Liver (tissue), 9 donors: ENCODE results near the gene SLC22A6. TPM values are rescaled to one million over a fixed set of nuclear protein-coding genes. Genes with fewer than 3 reads are reported as not detected.

Source experiments
- DNase-seq: peaks from one replicate; pipeline ENCODE4 v3.0.0-alpha.2; 2017; ENCODE audit warnings: low spot score
- H3K27ac ChIP-seq, 2 donors: one replicate each; pipeline ENCODE4 v1.7.0; 2013; ENCODE audit warnings: inconsistent platforms in 2 of 2, low read length in 2 of 2, control low read depth in 1 of 2, low read depth in 1 of 2, mild to moderate bottlenecking in 1 of 2
- H3K27me3 ChIP-seq, 4 donors: one replicate each; pipeline versions ENCODE4 v1.6.1 to v1.7.0; 2013; ENCODE audit warnings: low read length in 3 of 4, inconsistent platforms in 1 of 4, mild to moderate bottlenecking in 1 of 4, moderate library complexity in 1 of 4; ENCODE audit not compliant: control insufficient read depth in 4 of 4, insufficient read depth in 4 of 4
- H3K36me3 ChIP-seq, 4 donors: one replicate each; pipeline versions ENCODE4 v1.6.1 to v1.7.0; 2013; ENCODE audit warnings: low read length in 3 of 4, mild to moderate bottlenecking in 3 of 4, low read depth in 1 of 4, moderate library complexity in 1 of 4; ENCODE audit not compliant: control insufficient read depth in 4 of 4, insufficient read depth in 3 of 4
- H3K4me1 ChIP-seq, 4 donors: one replicate each; pipeline versions ENCODE4 v1.6.1 to v1.7.0; 2013; ENCODE audit warnings: low read length in 3 of 4, mild to moderate bottlenecking in 3 of 4, moderate library complexity in 1 of 4; ENCODE audit not compliant: control insufficient read depth in 4 of 4, insufficient read depth in 4 of 4
- H3K4me3 ChIP-seq, 3 donors: one replicate each; pipeline versions ENCODE4 v1.6.1 to v1.7.0; 2013; ENCODE audit warnings: low read length in 3 of 3, control low read depth in 1 of 3, low read depth in 1 of 3, mild to moderate bottlenecking in 1 of 3
- H3K9ac ChIP-seq, 2 donors: one replicate each; pipeline ENCODE4 v1.7.0; 2013; ENCODE audit warnings: low read length in 2 of 2, mild to moderate bottlenecking in 2 of 2, moderate library complexity in 2 of 2, control low read depth in 1 of 2, low read depth in 1 of 2
- H3K9me3 ChIP-seq, 4 donors: one replicate each; pipeline versions ENCODE4 v1.6.1 to v1.7.0; 2013; ENCODE audit warnings: low read length in 3 of 4; ENCODE audit not compliant: control insufficient read depth in 4 of 4
- FOXA1 ChIP-seq: IDR thresholded peaks from 2 replicates; pipeline ENCODE4 v1.6.1; 2016; ENCODE audit warnings: antibody characterized with exemption
- FOXA2 ChIP-seq: IDR thresholded peaks from 2 replicates; pipeline ENCODE4 v1.6.1; 2016; ENCODE audit warnings: antibody characterized with exemption
- GABPA ChIP-seq, 2 donors: IDR thresholded peaks in 1 of 2; conservative IDR thresholded peaks in 1 of 2; 2 replicates each; pipeline ENCODE4 v1.6.1; 2016; ENCODE audit warnings: antibody characterized with exemption in 2 of 2, mild to moderate bottlenecking in 1 of 2, moderate library complexity in 1 of 2
- HNF4A ChIP-seq, 2 donors: conservative IDR thresholded peaks; 2 replicates each; pipeline ENCODE4 v1.6.1; 2016; ENCODE audit warnings: antibody characterized with exemption in 2 of 2, mild to moderate bottlenecking in 2 of 2
- HNF4G ChIP-seq: IDR thresholded peaks from 2 replicates; pipeline ENCODE4 v1.6.1; 2016; ENCODE audit warnings: antibody characterized with exemption
- JUND ChIP-seq, 2 donors: IDR thresholded peaks; 2 replicates each; pipeline ENCODE4 v1.6.1; 2016; ENCODE audit warnings: antibody characterized with exemption in 2 of 2
- RAD21 ChIP-seq, 2 donors: IDR thresholded peaks; 2 replicates each; pipeline ENCODE4 v1.6.1; 2016; ENCODE audit warnings: antibody characterized with exemption in 2 of 2, mild to moderate bottlenecking in 2 of 2
- RXRA ChIP-seq, 2 donors: IDR thresholded peaks; 2 replicates each; pipeline ENCODE4 v1.6.1; 2017 to 2018; ENCODE audit warnings: antibody characterized with exemption in 2 of 2, mild to moderate bottlenecking in 1 of 2
- SP1 ChIP-seq: IDR thresholded peaks from 2 replicates; pipeline ENCODE4 v1.6.1; 2018; ENCODE audit warnings: antibody characterized with exemption, mild to moderate bottlenecking
- TAF1 ChIP-seq: conservative IDR thresholded peaks from 2 replicates; pipeline ENCODE4 v1.6.1; 2016; ENCODE audit warnings: antibody characterized with exemption, mild to moderate bottlenecking
- YY1 ChIP-seq: IDR thresholded peaks from 2 replicates; pipeline ENCODE4 v1.6.1; 2016; ENCODE audit warnings: antibody characterized with exemption, mild to moderate bottlenecking
- WGBS: extraction: QIAGEN DNeasy Blood & Tissue Kit; methylation state at CpG from one replicate; pipeline ENCODE4 v1.1.7; 2013; 5-methylcytosine and 5-hydroxymethylcytosine counted together
- polyA plus RNA-seq, 2 donors: library from polyadenylated mRNA; stranded (reverse) in 1 of 2; unstranded in 1 of 2; fragments of 200-250 nt in 1 of 2; fragments of >200 nt in 1 of 2; fragmentation: Nextera tagmentation in 1 of 2; extraction: Ambion mirVana in 1 of 2; gene quantifications; one replicate each; pipeline versions ENCODE4 v1.2.1 to v1.2.3, GENCODE V29; 2013 to 2015
- total RNA-seq, 2 donors: library from RNA; depleted of rRNA; stranded (reverse); fragments of >200 nt; gene quantifications; one replicate each; pipeline ENCODE4 v1.2.3, GENCODE V29; 2014
- TF ChIP-seq, protein P1 (sequence below): IDR thresholded peaks from 2 replicates; pipeline ENCODE4 v1.6.1; 2016; ENCODE audit warnings: antibody characterized with exemption, mild to moderate bottlenecking
- TF ChIP-seq, protein P2 (sequence below): IDR thresholded peaks from 2 replicates; pipeline ENCODE4 v1.6.1; 2016; ENCODE audit warnings: antibody characterized with exemption
- TF ChIP-seq, protein P3 (sequence below): fragments of 150-350 bp; IDR thresholded peaks from 2 replicates; pipeline ENCODE4 v1.5.1; 2017; ENCODE audit warnings: improper control_type of control experiment, low read depth, low read length; ENCODE audit not compliant: missing input control
- TF ChIP-seq, protein P4 (sequence below): IDR thresholded peaks from 2 replicates; pipeline ENCODE4 v1.6.1; 2016; ENCODE audit warnings: antibody characterized with exemption
- TF ChIP-seq, protein P5 (sequence below): IDR thresholded peaks from 2 replicates; pipeline ENCODE4 v1.6.1; 2016; ENCODE audit warnings: antibody characterized with exemption
- donor health status: healthy.
- donor health status: healthy.
- donor health status: healthy.
- donor health status: healthy.
- donor health status: healthy.

Gene SLC22A6
- total and polyA plus RNA-seq, 4 donors = not detected

DNA sequence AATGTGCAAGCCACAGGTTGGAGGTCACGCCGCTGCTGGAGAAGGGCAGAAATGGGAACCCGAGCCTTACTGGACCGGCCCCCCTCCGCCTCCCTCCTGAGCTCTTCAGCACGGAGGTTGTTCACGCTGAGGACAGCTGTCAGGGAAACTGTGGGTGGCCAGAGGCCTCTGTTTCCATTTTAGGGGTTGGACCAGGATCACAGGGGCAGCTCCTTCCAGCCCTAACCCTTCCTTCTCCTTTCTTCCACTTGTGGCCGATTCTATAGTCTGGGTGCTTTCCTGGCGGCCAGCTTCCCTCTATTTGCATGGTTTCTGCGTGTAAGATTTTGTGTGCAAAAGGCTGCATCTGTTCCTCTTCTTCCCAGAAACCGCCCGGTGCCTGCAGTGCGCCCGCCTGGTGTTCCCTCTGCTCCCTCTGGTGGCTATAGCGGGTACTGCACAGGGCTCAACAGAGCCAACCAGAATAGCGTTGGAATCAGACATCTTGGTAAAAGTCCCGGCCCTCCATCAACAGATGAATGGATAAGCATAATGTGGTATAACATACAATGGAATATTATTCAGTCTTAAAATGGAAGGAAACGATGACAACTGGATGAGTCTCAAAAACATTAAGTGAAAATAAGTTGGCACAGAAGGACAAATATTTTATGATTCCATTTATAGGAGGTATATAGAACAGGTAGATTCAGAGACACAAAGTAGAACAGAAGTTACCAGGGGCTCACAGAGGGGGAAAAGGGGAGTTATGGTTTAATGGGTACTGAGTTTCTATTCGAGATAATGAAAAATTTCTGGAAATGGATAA is 39.3 kb upstream of the SLC22A6 start:
- TF ChIP-seq, protein P1, sequence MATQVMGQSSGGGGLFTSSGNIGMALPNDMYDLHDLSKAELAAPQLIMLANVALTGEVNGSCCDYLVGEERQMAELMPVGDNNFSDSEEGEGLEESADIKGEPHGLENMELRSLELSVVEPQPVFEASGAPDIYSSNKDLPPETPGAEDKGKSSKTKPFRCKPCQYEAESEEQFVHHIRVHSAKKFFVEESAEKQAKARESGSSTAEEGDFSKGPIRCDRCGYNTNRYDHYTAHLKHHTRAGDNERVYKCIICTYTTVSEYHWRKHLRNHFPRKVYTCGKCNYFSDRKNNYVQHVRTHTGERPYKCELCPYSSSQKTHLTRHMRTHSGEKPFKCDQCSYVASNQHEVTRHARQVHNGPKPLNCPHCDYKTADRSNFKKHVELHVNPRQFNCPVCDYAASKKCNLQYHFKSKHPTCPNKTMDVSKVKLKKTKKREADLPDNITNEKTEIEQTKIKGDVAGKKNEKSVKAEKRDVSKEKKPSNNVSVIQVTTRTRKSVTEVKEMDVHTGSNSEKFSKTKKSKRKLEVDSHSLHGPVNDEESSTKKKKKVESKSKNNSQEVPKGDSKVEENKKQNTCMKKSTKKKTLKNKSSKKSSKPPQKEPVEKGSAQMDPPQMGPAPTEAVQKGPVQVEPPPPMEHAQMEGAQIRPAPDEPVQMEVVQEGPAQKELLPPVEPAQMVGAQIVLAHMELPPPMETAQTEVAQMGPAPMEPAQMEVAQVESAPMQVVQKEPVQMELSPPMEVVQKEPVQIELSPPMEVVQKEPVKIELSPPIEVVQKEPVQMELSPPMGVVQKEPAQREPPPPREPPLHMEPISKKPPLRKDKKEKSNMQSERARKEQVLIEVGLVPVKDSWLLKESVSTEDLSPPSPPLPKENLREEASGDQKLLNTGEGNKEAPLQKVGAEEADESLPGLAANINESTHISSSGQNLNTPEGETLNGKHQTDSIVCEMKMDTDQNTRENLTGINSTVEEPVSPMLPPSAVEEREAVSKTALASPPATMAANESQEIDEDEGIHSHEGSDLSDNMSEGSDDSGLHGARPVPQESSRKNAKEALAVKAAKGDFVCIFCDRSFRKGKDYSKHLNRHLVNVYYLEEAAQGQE = no peak
- TF ChIP-seq SP1 (no peak), JUND (IDR thresholded peaks at IDR 0.05) (no peak), RAD21 (IDR thresholded peaks at IDR 0.05) (peak; percentile 96), TAF1 (no peak), GABPA (IDR thresholded peaks at IDR 0.05 in 1 of 2, conservative IDR thresholded peaks at IDR 0.05 in 1 of 2) (no peak)
- TF ChIP-seq, protein P2, sequence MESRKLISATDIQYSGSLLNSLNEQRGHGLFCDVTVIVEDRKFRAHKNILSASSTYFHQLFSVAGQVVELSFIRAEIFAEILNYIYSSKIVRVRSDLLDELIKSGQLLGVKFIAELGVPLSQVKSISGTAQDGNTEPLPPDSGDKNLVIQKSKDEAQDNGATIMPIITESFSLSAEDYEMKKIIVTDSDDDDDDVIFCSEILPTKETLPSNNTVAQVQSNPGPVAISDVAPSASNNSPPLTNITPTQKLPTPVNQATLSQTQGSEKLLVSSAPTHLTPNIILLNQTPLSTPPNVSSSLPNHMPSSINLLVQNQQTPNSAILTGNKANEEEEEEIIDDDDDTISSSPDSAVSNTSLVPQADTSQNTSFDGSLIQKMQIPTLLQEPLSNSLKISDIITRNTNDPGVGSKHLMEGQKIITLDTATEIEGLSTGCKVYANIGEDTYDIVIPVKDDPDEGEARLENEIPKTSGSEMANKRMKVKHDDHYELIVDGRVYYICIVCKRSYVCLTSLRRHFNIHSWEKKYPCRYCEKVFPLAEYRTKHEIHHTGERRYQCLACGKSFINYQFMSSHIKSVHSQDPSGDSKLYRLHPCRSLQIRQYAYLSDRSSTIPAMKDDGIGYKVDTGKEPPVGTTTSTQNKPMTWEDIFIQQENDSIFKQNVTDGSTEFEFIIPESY = no peak
- TF ChIP-seq, protein P3, sequence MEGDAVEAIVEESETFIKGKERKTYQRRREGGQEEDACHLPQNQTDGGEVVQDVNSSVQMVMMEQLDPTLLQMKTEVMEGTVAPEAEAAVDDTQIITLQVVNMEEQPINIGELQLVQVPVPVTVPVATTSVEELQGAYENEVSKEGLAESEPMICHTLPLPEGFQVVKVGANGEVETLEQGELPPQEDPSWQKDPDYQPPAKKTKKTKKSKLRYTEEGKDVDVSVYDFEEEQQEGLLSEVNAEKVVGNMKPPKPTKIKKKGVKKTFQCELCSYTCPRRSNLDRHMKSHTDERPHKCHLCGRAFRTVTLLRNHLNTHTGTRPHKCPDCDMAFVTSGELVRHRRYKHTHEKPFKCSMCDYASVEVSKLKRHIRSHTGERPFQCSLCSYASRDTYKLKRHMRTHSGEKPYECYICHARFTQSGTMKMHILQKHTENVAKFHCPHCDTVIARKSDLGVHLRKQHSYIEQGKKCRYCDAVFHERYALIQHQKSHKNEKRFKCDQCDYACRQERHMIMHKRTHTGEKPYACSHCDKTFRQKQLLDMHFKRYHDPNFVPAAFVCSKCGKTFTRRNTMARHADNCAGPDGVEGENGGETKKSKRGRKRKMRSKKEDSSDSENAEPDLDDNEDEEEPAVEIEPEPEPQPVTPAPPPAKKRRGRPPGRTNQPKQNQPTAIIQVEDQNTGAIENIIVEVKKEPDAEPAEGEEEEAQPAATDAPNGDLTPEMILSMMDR = peak; percentile 100
- peak; percentile 89 for DNase-seq
- no peaks in the 10 kb centered on the region for H3K9me3 ChIP-seq
- peaks cover 0 to 5% (median 1%) of the 10 kb centered on the region in 4 donors for H3K4me1 ChIP-seq
- no peaks in the 10 kb centered on the region for H3K36me3 ChIP-seq
- no peak overlapping the region for H3K27ac ChIP-seq
- H3K27me3 ChIP-seq = no peaks in the 10 kb centered on the region
- no peak overlapping the region for H3K9ac ChIP-seq
- H3K4me3 ChIP-seq = no peak overlapping the region
- 15% methylated on average over 19 of the region's 19 CpGs for WGBS

DNA sequence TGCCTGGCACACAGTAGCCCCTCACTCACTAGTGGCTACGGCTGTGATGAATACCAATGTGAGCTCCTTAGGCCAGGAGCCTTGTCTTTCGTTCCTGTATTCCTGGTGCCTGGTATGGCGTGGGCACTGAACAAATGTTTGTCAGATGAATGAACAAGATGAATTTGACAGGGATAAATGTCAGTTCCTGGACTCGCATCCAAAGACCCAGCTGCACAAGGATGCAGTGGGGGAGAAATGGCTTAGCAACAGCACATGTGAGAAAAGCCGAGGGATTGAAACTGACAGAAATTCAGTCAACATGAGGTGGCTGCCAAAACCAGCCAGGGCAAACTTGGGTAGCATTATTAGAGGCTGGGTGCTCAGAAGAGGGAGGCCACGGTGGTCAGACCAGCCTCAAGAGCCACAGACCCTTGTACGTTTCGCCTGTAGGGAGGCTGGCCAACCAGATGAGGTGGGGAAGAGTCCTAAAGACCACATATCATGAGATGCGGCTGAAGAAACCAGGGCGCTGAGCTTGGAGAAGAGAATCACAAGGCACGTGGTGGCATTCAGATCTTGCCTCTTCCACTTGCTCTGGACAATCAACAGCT is 38.6 kb upstream of the SLC22A6 start:
- Histone ChIP-seq H3K4me3 (no peak overlapping the region), H3K27ac (no peak overlapping the region)
- WGBS = 87% methylated on average over 11 of the region's 11 CpGs

More for the DNA sequence above, 38.6 kb upstream of the SLC22A6 start:
- Histone ChIP-seq H3K27me3 (no peaks in the 10 kb centered on the region), H3K4me1 (peaks cover 0 to 5% (median 1%) of the 10 kb centered on the region in 4 donors), H3K9ac (no peak overlapping the region), H3K9me3 (no peaks in the 10 kb centered on the region), H3K36me3 (no peaks in the 10 kb centered on the region)
- TF ChIP-seq, protein P4, sequence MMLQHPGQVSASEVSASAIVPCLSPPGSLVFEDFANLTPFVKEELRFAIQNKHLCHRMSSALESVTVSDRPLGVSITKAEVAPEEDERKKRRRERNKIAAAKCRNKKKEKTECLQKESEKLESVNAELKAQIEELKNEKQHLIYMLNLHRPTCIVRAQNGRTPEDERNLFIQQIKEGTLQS = no peak
- no peak for TF ChIP-seq FOXA1
- TF ChIP-seq RAD21 (IDR thresholded peaks at IDR 0.05) = no peak
- no peak for TF ChIP-seq JUND (IDR thresholded peaks at IDR 0.05)
- no peak for TF ChIP-seq FOXA2
- TF ChIP-seq RXRA (IDR thresholded peaks at IDR 0.05) = no peak
- no peak for TF ChIP-seq HNF4G
- TF ChIP-seq, protein P5, sequence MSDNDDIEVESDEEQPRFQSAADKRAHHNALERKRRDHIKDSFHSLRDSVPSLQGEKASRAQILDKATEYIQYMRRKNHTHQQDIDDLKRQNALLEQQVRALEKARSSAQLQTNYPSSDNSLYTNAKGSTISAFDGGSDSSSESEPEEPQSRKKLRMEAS = no peak
- no peak for TF ChIP-seq YY1
- TF ChIP-seq HNF4A (conservative IDR thresholded peaks at IDR 0.05) = no peak
- DNase-seq = no peak
